Measurements from ENCODE around the gene PCDH17.

Gene PCDH17

GRCh38 chr13:57680609-57681008 lies 49.1 kb downstream of the PCDH17 start:
- no peak for DNase-seq (ENCODE audit: low read depth in 1 of 2, low spot score in 1 of 2)
- H3K27me3 ChIP-seq (ENCODE audit: insufficient read depth, poor library complexity, severe bottlenecking): no peaks in the 10 kb centered on the region
- no peak overlapping the region for H3K27ac ChIP-seq (replicated peaks)
- TF ChIP-seq SPI1 (IDR thresholded peaks at IDR 0.05; ENCODE audit: borderline replicate concordance, low read depth) (no peak), POLR2AphosphoS5 (IDR thresholded peaks at IDR 0.05; ENCODE audit: low read depth) (no peak), GABPA (IDR thresholded peaks at IDR 0.05; ENCODE audit: low read depth) (no peak), CTCF (IDR thresholded peaks at IDR 0.05; ENCODE audit: insufficient read depth, low read length) (no peak), REST (IDR thresholded peaks at IDR 0.05; ENCODE audit: insufficient replicate concordance, low read depth) (no peak)
- no peak overlapping the region for H3K4me3 ChIP-seq (replicated peaks; ENCODE audit: insufficient read depth, low read length)

GRCh38 chr13:57682128-57682716 lies 50.7 kb downstream of the PCDH17 start:
- no peak overlapping the region for H3K4me3 ChIP-seq (replicated peaks; ENCODE audit: insufficient read depth, low read length)
- no peak for TF ChIP-seq REST (IDR thresholded peaks at IDR 0.05; ENCODE audit: insufficient replicate concordance, low read depth)
- H3K27ac ChIP-seq (replicated peaks): no peak overlapping the region
- H3K27me3 ChIP-seq (ENCODE audit: insufficient read depth, poor library complexity, severe bottlenecking): no peaks in the 10 kb centered on the region
- no peak for DNase-seq (ENCODE audit: low read depth in 1 of 2, low spot score in 1 of 2)

- no peak for TF ChIP-seq GABPA (IDR thresholded peaks at IDR 0.05; ENCODE audit: low read depth)
- no peak for TF ChIP-seq CTCF (IDR thresholded peaks at IDR 0.05; ENCODE audit: insufficient read depth, low read length)
- no peak for TF ChIP-seq REST (IDR thresholded peaks at IDR 0.05; ENCODE audit: insufficient replicate concordance, low read depth)
- H3K27me3 ChIP-seq (ENCODE audit: insufficient read depth, poor library complexity, severe bottlenecking): no peaks in the 10 kb centered on the region
- no peak for DNase-seq (ENCODE audit: low read depth in 1 of 2, low spot score in 1 of 2)
Observed at GRCh38 chr13:57698851-57699250, 67.3 kb downstream of the PCDH17 start.

GRCh38 chr13:57704031-57704430 lies 72.5 kb downstream of the PCDH17 start:
- no peak overlapping the region for H3K27ac ChIP-seq (replicated peaks)
- no peak for DNase-seq (ENCODE audit: low read depth in 1 of 2, low spot score in 1 of 2)
- H3K4me3 ChIP-seq (replicated peaks; ENCODE audit: insufficient read depth, low read length): no peak overlapping the region
- TF ChIP-seq CTCF (IDR thresholded peaks at IDR 0.05; ENCODE audit: insufficient read depth, low read length) (no peak), POLR2AphosphoS5 (IDR thresholded peaks at IDR 0.05; ENCODE audit: low read depth) (no peak), REST (IDR thresholded peaks at IDR 0.05; ENCODE audit: insufficient replicate concordance, low read depth) (no peak), GABPA (IDR thresholded peaks at IDR 0.05; ENCODE audit: low read depth) (no peak), SPI1 (IDR thresholded peaks at IDR 0.05; ENCODE audit: borderline replicate concordance, low read depth) (no peak)
- no peaks in the 10 kb centered on the region for H3K27me3 ChIP-seq (ENCODE audit: insufficient read depth, poor library complexity, severe bottlenecking)

More at GRCh38 chr13:57698851-57699250, 67.3 kb downstream of the PCDH17 start:
- Histone ChIP-seq H3K27ac (replicated peaks) (no peak overlapping the region), H3K4me3 (replicated peaks; ENCODE audit: insufficient read depth, low read length) (no peak overlapping the region)

Data from HL-60 (cell line).